Cardiac septum (tissue), 1 donor: ENCODE measurements around the gene CEL. TPM values are rescaled to one million over a fixed set of nuclear protein-coding genes. Genes with fewer than 3 reads are reported as not detected.

ENCODE experiments used
- DNase-seq: peaks from one replicate; pipeline ENCODE4 v3.0.0-alpha.2; 2020; ENCODE audit warnings: low spot score
- intact Hi-C: fragments of 100-400 bp; cut with DNase I; formaldehyde crosslinking; loops from one replicate; pipeline ENCODE4 v1.14.0; 2022
- total RNA-seq: library from RNA; stranded (reverse); fragmentation: NEBNext Ultra II Directional; extraction: Animal tissue kit (Norgen Biotek cat#: 25700); gene quantifications from one replicate; pipeline ENCODE4 v1.2.1, GENCODE V29; 2021
- donor health status: DM: no; HTN: no; CAD: no.

Gene CEL
- total RNA-seq, 1 donor from 2014 or later: 0.59 TPM

- intact Hi-C loops: no loop called here
- DNase-seq: no peak
Measured at GRCh38 chr9:133098104-133098754, 36.4 kb downstream of the CEL start.

GRCh38 chr9:133098871-133099270, 37.1 kb downstream of the CEL start:
- no peak for DNase-seq
- intact Hi-C loops: no loop called here

- intact Hi-C loops: loop anchor here (5.0 kb wide), 1 partner anchor 58 kb away; no protein-coding TSS in a partner anchor
- no peak for DNase-seq
Measured at GRCh38 chr9:133099726-133100505, 38.1 kb downstream of the CEL start.

GRCh38 chr9:133100506-133101355, 39.0 kb downstream of the CEL start:
- intact Hi-C loops: loop anchor here (5.0 kb wide), 1 partner anchor 58 kb away; no protein-coding TSS in a partner anchor
- DNase-seq: no peak

- intact Hi-C loops: loop anchor here (5.0 kb wide), 1 partner anchor 59 kb away; no protein-coding TSS in a partner anchor
- DNase-seq: peak; percentile 60
Measured at GRCh38 chr9:133101356-133102189, 39.8 kb downstream of the CEL start.

GRCh38 chr9:133102190-133103021, 40.6 kb downstream of the CEL start:
- intact Hi-C loops: loop anchor here (1.0 to 5.0 kb wide), 2 partner anchors 45 to 60 kb away; no protein-coding TSS in a partner anchor
- DNase-seq: peak; percentile 50

DNA sequence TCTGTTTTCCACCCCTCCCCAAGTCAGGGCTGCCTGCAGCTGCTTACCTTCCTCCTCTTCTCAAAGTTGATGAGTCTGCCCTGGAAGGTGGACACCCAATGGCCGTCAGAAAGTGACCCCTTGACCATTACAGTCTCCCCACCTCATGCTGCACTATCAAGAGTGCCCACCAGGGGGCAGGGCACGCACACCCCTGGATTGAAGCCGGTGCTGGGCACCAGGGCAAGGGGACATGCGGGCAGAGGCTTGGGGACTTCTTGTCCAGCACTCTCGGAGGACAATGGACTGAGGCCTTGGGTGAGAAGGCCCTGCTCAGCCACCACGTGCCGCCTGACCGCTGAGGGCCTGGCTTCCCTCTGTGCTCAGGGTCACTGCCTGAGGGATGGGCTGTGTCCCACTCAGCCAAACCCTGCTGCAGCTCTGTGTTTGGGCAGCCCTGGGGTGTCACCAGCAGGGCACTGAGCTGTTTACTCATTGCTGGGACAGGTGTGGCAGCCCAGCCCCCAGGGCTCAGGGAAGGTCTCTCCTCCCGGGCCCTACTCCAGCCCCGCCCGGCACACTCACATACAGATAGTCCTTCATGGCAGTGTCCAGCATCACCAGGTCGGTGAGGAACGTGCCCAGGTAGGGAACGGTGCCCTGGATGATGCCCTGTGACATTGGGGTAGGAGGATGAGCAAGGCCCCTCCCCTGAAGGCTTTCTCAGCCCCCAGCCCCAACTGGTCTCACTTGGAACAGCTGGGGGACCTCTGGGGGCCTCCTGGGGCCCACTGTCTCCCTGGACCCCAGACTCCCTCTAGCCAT, 41.6 kb downstream of the CEL start:
- intact Hi-C loops: loop anchor here (1.0 to 5.0 kb wide), 2 partner anchors 44 to 61 kb away; no protein-coding TSS in a partner anchor
- peak; percentile 89 for DNase-seq

- peak; percentile 58 for DNase-seq
- intact Hi-C loops: loop anchor here (1.0 to 5.0 kb wide), 2 partner anchors 43 to 62 kb away; no protein-coding TSS in a partner anchor
Measured at GRCh38 chr9:133103987-133104505, 42.3 kb downstream of the CEL start.

DNA sequence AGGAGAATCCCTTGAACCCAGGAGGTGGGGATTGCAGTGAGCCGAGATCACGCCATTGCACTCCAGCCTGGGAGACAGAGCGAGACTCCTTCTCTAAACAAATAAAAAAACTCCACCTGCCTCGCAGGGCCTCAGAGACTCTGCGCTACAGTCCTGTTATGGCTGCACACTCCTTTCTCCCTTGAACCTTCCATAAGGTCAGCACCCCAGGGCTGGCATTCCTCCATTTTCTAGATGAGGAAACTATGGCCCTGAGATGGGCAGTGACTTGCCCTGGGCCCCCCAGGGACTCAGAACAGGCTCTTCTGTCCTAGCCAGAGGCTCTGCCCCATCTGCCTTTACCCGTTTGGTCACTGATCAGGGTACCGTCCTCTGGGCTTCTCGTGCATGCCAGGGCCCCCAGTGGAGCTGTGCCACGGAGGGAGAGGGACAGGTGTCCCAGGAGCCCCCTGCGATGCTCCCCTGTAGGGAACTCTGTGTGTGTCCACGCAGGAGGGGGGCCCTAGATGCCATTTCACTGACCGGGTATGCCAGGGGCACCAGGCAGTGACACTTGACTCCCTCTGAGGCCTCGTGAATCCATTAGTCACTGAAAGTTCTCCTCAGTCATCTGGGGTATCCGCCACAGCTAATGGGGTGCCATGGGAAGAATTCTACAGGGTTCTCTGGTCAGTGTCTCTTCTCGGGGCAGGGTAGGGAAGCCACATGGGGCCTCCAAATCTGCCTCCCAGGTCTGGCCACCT, 43.1 kb downstream of the CEL start:
- intact Hi-C loops: loop anchor here (5.0 kb wide), 1 partner anchor 63 kb away; no protein-coding TSS in a partner anchor
- DNase-seq: no peak

- DNase-seq: no peak
- intact Hi-C loops: no loop called here
Measured at GRCh38 chr9:133105461-133105770, 43.6 kb downstream of the CEL start.

DNA sequence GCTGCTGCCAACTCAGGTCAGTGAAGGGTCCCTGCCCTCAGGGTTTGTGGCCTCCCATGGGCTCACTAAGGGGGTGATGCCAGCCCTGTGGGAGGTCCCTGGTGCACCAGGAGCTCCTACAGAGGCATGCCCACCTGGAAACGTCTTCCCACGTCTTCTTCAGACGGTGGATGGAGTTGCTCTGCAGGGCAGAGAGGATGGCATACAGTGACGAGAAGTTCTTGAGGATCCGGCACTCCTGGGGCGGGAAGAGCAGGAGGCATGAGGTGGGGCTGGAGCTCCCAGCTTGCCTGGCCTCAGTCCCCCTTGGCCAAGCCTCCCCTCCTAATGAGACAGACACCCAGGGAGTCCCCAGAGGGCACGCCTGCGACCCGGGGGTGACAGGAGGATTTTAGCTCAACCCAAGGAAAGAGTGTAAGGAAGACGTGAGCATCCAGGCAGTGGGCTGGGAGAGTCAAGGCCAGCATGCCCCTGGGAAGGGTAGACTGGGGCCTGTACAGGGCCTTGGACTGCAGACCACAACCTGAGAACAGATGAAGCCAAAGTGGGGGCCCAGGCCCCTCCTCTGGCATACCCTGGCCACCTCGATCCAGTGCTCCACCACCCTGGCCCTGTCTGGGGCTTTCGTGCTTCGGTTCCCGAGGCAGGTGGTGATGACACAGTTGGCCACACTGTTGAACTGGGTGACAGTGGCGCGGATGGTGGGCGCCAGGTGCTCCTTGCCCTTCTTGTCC, 44.9 kb downstream of the CEL start:
- intact Hi-C loops: no loop called here
- DNase-seq: no peak

GRCh38 chr9:133107245-133107722, 45.5 kb downstream of the CEL start:
- no peak for DNase-seq

GRCh38 chr9:133107961-133108793, 46.4 kb downstream of the CEL start:
- intact Hi-C loops: no loop called here

More at GRCh38 chr9:133107245-133107722, 45.5 kb downstream of the CEL start:
- intact Hi-C loops: no loop called here

GRCh38 chr9:133108794-133109641, 47.2 kb downstream of the CEL start:
- intact Hi-C loops: no loop called here

More at GRCh38 chr9:133107961-133108793, 46.4 kb downstream of the CEL start:
- no peak for DNase-seq

More at GRCh38 chr9:133108794-133109641, 47.2 kb downstream of the CEL start:
- no peak for DNase-seq
